IMR-90 (cell line): ENCODE measurements around the gene FAM83G. TPM values are rescaled to one million over a fixed set of nuclear protein-coding genes. Genes with fewer than 3 reads are reported as not detected.

Experiments
- ATAC-seq: fragments of 200-7000 bp; cut with Tn5 transposase; 2 replicates; pipeline ENCODE4 v1.9.1; 2020; ENCODE audit warnings: low read depth, mild to moderate bottlenecking, moderate library complexity
- BruUV-seq: library from RNA; stranded (reverse); fragments of 400-500 nt; replicated peaks from 2 replicates; lab custom pipeline; 2021; lab: Mats Ljungman, UMichigan
- CTCF ChIA-PET: fragments of 300-600 bp; formaldehyde crosslinking; extraction: SDS; loops from one replicate; lab custom pipeline; 2021; ENCODE audit warnings: antibody characterized with exemption; lab: Yijun Ruan, JAX
- POLR2A ChIA-PET: fragments of 300-600 bp; sonication (Branson Sonifier 250); formaldehyde crosslinking; loops from one replicate; lab custom pipeline; 2022; ENCODE audit warnings: antibody characterized with exemption; ENCODE audit not compliant: unreplicated experiment; lab: Charles Lee
- DNase-seq: peaks from one replicate; pipeline ENCODE4 v3.0.0; 2013
- H2AFZ ChIP-seq: replicated peaks from 2 replicates; pipeline ENCODE3; 2013; ENCODE audit warnings: low read length, mild to moderate bottlenecking; ENCODE audit not compliant: poor library complexity
- H2AK5ac ChIP-seq: 2 replicates; pipeline ENCODE4 v1.6.1; 2013; ENCODE audit warnings: low read depth, low read length, inconsistent platforms
- H2AK9ac ChIP-seq: replicated peaks from 2 replicates; pipeline ENCODE3; 2013; ENCODE audit warnings: mild to moderate bottlenecking, low read depth, low read length, moderate library complexity; ENCODE audit not compliant: poor library complexity
- H2BK120ac ChIP-seq: 2 replicates; pipeline ENCODE4 v1.6.1; 2013; ENCODE audit warnings: low read depth, low read length, inconsistent platforms
- H2BK15ac ChIP-seq: 3 replicates; pipeline ENCODE4 v1.6.1; 2013; ENCODE audit warnings: low read depth, low read length, inconsistent platforms
- H2BK20ac ChIP-seq: 2 replicates; pipeline ENCODE4 v1.6.1; 2013; ENCODE audit warnings: low read depth, mild to moderate bottlenecking, inconsistent platforms, low read length, moderate library complexity
- H2BK5ac ChIP-seq: 2 replicates; pipeline ENCODE4 v1.6.1; 2013; ENCODE audit warnings: mild to moderate bottlenecking, low read depth, low read length, inconsistent platforms; ENCODE audit not compliant: poor library complexity, severe bottlenecking
- H3K14ac ChIP-seq: replicated peaks from 2 replicates; pipeline ENCODE4 v1.6.1; 2013; ENCODE audit warnings: low read depth, low read length, inconsistent platforms
- H3K18ac ChIP-seq: 2 replicates; pipeline ENCODE4 v1.6.1; 2013; ENCODE audit warnings: low read depth, low read length, control low read depth
- H3K23ac ChIP-seq: 2 replicates; pipeline ENCODE4 v1.6.1; 2013; ENCODE audit warnings: low read depth, low read length, inconsistent platforms
- H3K27ac ChIP-seq: 2 replicates; pipeline ENCODE4 v1.5.1; 2013; ENCODE audit warnings: mild to moderate bottlenecking, control low read depth, low read length; ENCODE audit not compliant: insufficient read depth
- H3K27me3 ChIP-seq: 2 replicates; pipeline ENCODE4 v1.6.1; 2013; ENCODE audit warnings: low read length; ENCODE audit not compliant: control insufficient read depth, insufficient read depth
- H3K36me3 ChIP-seq: 2 replicates; pipeline ENCODE4 v1.6.1; 2013; ENCODE audit warnings: low read length, mixed read lengths; ENCODE audit not compliant: control insufficient read depth, insufficient read depth
- H3K4ac ChIP-seq: 2 replicates; pipeline ENCODE4 v1.6.1; 2013; ENCODE audit warnings: low read depth, low read length, inconsistent platforms
- H3K4me1 ChIP-seq: 2 replicates; pipeline ENCODE4 v1.6.1; 2013; ENCODE audit warnings: low read length, mixed read lengths; ENCODE audit not compliant: control insufficient read depth, insufficient read depth
- H3K4me2 ChIP-seq: 2 replicates; pipeline ENCODE4 v1.6.1; 2013; ENCODE audit warnings: low read depth, mild to moderate bottlenecking, control low read depth, low read length, moderate library complexity
- H3K4me3 ChIP-seq: 2 replicates; pipeline ENCODE4 v1.5.1; 2013; ENCODE audit warnings: low read depth, mild to moderate bottlenecking, control low read depth, low read length, moderate library complexity; ENCODE audit not compliant: insufficient read depth
- H3K56ac ChIP-seq: 2 replicates; pipeline ENCODE4 v1.6.1; 2013; ENCODE audit warnings: low read length, inconsistent platforms; ENCODE audit not compliant: insufficient read depth; ENCODE audit errors: extremely low read depth
- H3K79me1 ChIP-seq, 2 experiments: 2 replicates each; pipeline ENCODE4 v1.6.1; 2013; ENCODE audit warnings: low read length in 2 of 2, inconsistent platforms in 1 of 2, low read depth in 1 of 2
- H3K9ac ChIP-seq: 2 replicates; pipeline ENCODE4 v1.6.1; 2013; ENCODE audit warnings: low read depth, low read length, control low read depth
- H3K9me1 ChIP-seq: 2 replicates; pipeline ENCODE4 v1.6.1; 2013; ENCODE audit warnings: low read length, inconsistent platforms; ENCODE audit not compliant: insufficient read depth
- H3K9me3 ChIP-seq: 2 replicates; pipeline ENCODE4 v1.6.1; 2013; ENCODE audit warnings: low read length; ENCODE audit not compliant: control insufficient read depth, insufficient read depth
- H4K20me1 ChIP-seq: 2 replicates; pipeline ENCODE4 v1.6.1; 2013; ENCODE audit warnings: low read length, inconsistent platforms; ENCODE audit not compliant: insufficient read depth
- H4K5ac ChIP-seq: 2 replicates; pipeline ENCODE4 v1.6.1; 2013; ENCODE audit warnings: mild to moderate bottlenecking, low read depth, low read length, control low read depth
- H4K8ac ChIP-seq, 2 experiments: 2 replicates each; pipeline ENCODE4 v1.6.1; 2013; ENCODE audit warnings: low read depth in 2 of 2, low read length in 2 of 2, control low read depth in 1 of 2, inconsistent platforms in 1 of 2
- H4K91ac ChIP-seq: 2 replicates; pipeline ENCODE4 v1.6.1; 2013; ENCODE audit warnings: low read depth, low read length, inconsistent platforms; ENCODE audit not compliant: insufficient read depth
- BHLHE40 ChIP-seq: fragments of 150-350 bp; IDR thresholded peaks from 2 replicates; pipeline ENCODE4 v1.6.1; 2016; ENCODE audit warnings: mild to moderate bottlenecking, low read depth, low read length
- CEBPB ChIP-seq: IDR thresholded peaks from 2 replicates; pipeline ENCODE4 v1.6.1; 2012; ENCODE audit warnings: low read depth, low read length, improper control_type of control experiment
- CHD1 ChIP-seq: IDR thresholded peaks from 2 replicates; pipeline ENCODE4 v1.6.1; 2012; ENCODE audit warnings: low read depth, low read length, improper control_type of control experiment
- FOS ChIP-seq: fragments of 150-350 bp; IDR thresholded peaks from 2 replicates; pipeline ENCODE4 v1.6.1; 2016; ENCODE audit warnings: low read depth, low read length
- MAFK ChIP-seq: IDR thresholded peaks from 2 replicates; pipeline ENCODE4 v1.6.1; 2012; ENCODE audit warnings: low read depth, low read length, improper control_type of control experiment
- MAZ ChIP-seq: IDR thresholded peaks from 2 replicates; pipeline ENCODE4 v1.6.1; 2012; ENCODE audit warnings: low read depth, mild to moderate bottlenecking, low read length, improper control_type of control experiment, moderate library complexity, borderline replicate concordance
- MXI1 ChIP-seq: IDR thresholded peaks from 2 replicates; pipeline ENCODE4 v1.6.1; 2012; ENCODE audit warnings: low read depth, mild to moderate bottlenecking, low read length, moderate library complexity, borderline replicate concordance
- NFE2L2 ChIP-seq: fragments of 150-350 bp; IDR thresholded peaks from 2 replicates; pipeline ENCODE4 v1.6.1; 2016; ENCODE audit warnings: low read depth, mild to moderate bottlenecking, low read length
- POLR2A ChIP-seq: IDR thresholded peaks from 2 replicates; pipeline ENCODE4 v1.6.1; 2012; ENCODE audit warnings: mild to moderate bottlenecking, low read depth, low read length
- RAD21 ChIP-seq: IDR thresholded peaks from 2 replicates; pipeline ENCODE4 v1.6.1; 2012; ENCODE audit warnings: low read length, improper control_type of control experiment
- RCOR1 ChIP-seq: IDR thresholded peaks from 2 replicates; pipeline ENCODE4 v1.6.1; 2012; ENCODE audit warnings: mild to moderate bottlenecking, low read length, improper control_type of control experiment; ENCODE audit not compliant: insufficient replicate concordance
- RFX5 ChIP-seq: IDR thresholded peaks from 2 replicates; pipeline ENCODE4 v1.8.0; 2012; ENCODE audit warnings: low read depth, mild to moderate bottlenecking, low read length, moderate library complexity
- SMC3 ChIP-seq: fragments of 150-350 bp; IDR thresholded peaks from 2 replicates; pipeline ENCODE4 v1.6.1; 2016; ENCODE audit warnings: low read depth, mild to moderate bottlenecking, antibody characterized with exemption, low read length, moderate library complexity
- WGBS, 2 experiments: methylation state at CpG; one replicate each; pipeline versions ENCODE4 v1.1.5 to v1.1.7; 2013; ENCODE audit warnings: missing lambda C conversion rate in 2 of 2; ENCODE audit not compliant: insufficient read length in 1 of 2; ENCODE audit errors: extremely low coverage in 2 of 2; 5-methylcytosine and 5-hydroxymethylcytosine counted together
- dilution Hi-C: fragments of 300-500 bp; cut with HindIII; formaldehyde crosslinking; loops from one replicate; pipeline ENCODE4 v1.14.3; 2018; ENCODE audit warnings: low sequenced_read_pairs; ENCODE audit not compliant: unreplicated experiment
- in situ Hi-C: fragments of 300-500 bp; cut with MboI; formaldehyde crosslinking; loops from 3 replicates; pipeline ENCODE4 v1.14.3; 2019; ENCODE audit warnings: low sequenced_read_pairs, inconsistent platforms, mixed read lengths
- intact Hi-C: fragments of 100-400 bp; cut with micrococcal nuclease; formaldehyde crosslinking; loops from 2 replicates; pipeline ENCODE4 v1.10.0; 2022
- polyA plus RNA-seq, 3 experiments: library from polyadenylated mRNA; depleted of rRNA; stranded (reverse); fragments of >200 nt; gene quantifications; 2 replicates each; pipeline ENCODE4 v1.2.3, GENCODE V29; 2012; ENCODE audit warnings: low replicate concordance in 1 of 3
- total RNA-seq: library from RNA; depleted of rRNA; stranded (reverse); fragments of >200 nt; gene quantifications from 2 replicates; pipeline ENCODE4 v1.2.3, GENCODE V29; 2012
- TF ChIP-seq, protein P1 (sequence below): fragments of 150-350 bp; IDR thresholded peaks from 2 replicates; pipeline ENCODE4 v1.6.1; 2017; ENCODE audit warnings: mild to moderate bottlenecking, antibody characterized with exemption, low read length, low read depth
- TF ChIP-seq, protein P2 (sequence below): fragments of 150-350 bp; IDR thresholded peaks from 2 replicates; pipeline ENCODE4 v1.6.1; 2016; ENCODE audit warnings: low read depth, mild to moderate bottlenecking, low read length, moderate library complexity, borderline replicate concordance
- TF ChIP-seq, protein P3 (sequence below): conservative IDR thresholded peaks from 2 replicates; pipeline ENCODE4 v1.5.1; 2012; ENCODE audit warnings: mild to moderate bottlenecking, low read depth, low read length, improper control_type of control experiment

FAM83G gene
- total and polyA plus RNA-seq, 2 of the 4 experiments (the other 2 are of a cell fraction) = 9.5 to 12.6 TPM

DNA sequence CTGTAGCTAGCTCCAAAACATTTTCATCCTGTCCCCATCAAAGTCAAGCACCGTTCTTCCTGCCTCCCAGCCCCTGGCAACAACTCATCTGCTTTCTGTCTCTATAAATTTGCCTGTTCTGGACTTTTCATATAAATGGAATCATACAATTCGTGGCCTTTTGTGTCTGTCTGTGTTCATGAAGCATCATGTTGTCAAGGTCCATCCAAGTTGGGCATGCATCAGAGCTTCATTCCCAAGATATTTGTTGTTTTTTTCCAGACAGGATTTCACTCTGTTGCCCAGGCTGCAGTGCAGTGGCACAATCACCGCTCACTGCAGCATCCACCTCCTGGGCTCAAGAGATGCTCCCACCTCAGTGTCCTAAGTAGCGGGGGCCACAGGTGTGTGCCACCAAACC is 46.7 kb downstream of the FAM83G start:
- H3K23ac ChIP-seq = no peak overlapping the region
- no peaks in the 10 kb centered on the region for H3K9me3 ChIP-seq
- H2AFZ ChIP-seq = no peak overlapping the region
- H3K4me2 ChIP-seq = no peak overlapping the region
- H3K4me3 ChIP-seq = no peak overlapping the region
- intact Hi-C loops = no loop called here
- H2BK120ac ChIP-seq = no peak overlapping the region
- H3K4me1 ChIP-seq = peaks cover 7% of the 10 kb centered on the region
- in situ Hi-C loops = no loop called here
- H3K56ac ChIP-seq = no peak overlapping the region
- no peak for ATAC-seq
- H3K9me1 ChIP-seq = 0 out of 2 replicates have a peak, but pooled peaks cover 4% of the 10 kb centered on the region
- 90% methylated on average over 3 of the region's 4 CpGs; no CpG with 5 or more reads in 1 of the 2 experiments for WGBS, 2 experiments
- H3K27me3 ChIP-seq = no peaks in the 10 kb centered on the region
- TF ChIP-seq CHD1 (no peak), BHLHE40 (no peak), NFE2L2 (no peak), MAFK (no peak), MXI1 (no peak), MAZ (no peak), RCOR1 (no peak), RAD21 (no peak), SMC3 (no peak), CEBPB (no peak), FOS (no peak), POLR2A (no peak), RFX5 (no peak)
- TF ChIP-seq, protein P1, sequence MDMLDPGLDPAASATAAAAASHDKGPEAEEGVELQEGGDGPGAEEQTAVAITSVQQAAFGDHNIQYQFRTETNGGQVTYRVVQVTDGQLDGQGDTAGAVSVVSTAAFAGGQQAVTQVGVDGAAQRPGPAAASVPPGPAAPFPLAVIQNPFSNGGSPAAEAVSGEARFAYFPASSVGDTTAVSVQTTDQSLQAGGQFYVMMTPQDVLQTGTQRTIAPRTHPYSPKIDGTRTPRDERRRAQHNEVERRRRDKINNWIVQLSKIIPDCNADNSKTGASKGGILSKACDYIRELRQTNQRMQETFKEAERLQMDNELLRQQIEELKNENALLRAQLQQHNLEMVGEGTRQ = no peak
- TF ChIP-seq, protein P2, sequence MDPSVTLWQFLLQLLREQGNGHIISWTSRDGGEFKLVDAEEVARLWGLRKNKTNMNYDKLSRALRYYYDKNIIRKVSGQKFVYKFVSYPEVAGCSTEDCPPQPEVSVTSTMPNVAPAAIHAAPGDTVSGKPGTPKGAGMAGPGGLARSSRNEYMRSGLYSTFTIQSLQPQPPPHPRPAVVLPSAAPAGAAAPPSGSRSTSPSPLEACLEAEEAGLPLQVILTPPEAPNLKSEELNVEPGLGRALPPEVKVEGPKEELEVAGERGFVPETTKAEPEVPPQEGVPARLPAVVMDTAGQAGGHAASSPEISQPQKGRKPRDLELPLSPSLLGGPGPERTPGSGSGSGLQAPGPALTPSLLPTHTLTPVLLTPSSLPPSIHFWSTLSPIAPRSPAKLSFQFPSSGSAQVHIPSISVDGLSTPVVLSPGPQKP = no peak
- TF ChIP-seq, protein P3, sequence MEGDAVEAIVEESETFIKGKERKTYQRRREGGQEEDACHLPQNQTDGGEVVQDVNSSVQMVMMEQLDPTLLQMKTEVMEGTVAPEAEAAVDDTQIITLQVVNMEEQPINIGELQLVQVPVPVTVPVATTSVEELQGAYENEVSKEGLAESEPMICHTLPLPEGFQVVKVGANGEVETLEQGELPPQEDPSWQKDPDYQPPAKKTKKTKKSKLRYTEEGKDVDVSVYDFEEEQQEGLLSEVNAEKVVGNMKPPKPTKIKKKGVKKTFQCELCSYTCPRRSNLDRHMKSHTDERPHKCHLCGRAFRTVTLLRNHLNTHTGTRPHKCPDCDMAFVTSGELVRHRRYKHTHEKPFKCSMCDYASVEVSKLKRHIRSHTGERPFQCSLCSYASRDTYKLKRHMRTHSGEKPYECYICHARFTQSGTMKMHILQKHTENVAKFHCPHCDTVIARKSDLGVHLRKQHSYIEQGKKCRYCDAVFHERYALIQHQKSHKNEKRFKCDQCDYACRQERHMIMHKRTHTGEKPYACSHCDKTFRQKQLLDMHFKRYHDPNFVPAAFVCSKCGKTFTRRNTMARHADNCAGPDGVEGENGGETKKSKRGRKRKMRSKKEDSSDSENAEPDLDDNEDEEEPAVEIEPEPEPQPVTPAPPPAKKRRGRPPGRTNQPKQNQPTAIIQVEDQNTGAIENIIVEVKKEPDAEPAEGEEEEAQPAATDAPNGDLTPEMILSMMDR = no peak
- H2BK15ac ChIP-seq = no peak overlapping the region
- no peak overlapping the region for H4K8ac ChIP-seq
- H4K5ac ChIP-seq = no peak overlapping the region
- no peak for DNase-seq
- H2BK20ac ChIP-seq = no peak overlapping the region
- dilution Hi-C loops = no loop called here
- CTCF ChIA-PET = no interaction called here
- POLR2A ChIA-PET = no interaction called here
- no peak overlapping the region for H3K4ac ChIP-seq
- no peaks in the 10 kb centered on the region for H4K20me1 ChIP-seq
- no peaks in the 10 kb centered on the region; a peak in 1 of 4 replicates for H3K79me1 ChIP-seq
- no peak overlapping the region for H4K91ac ChIP-seq
- H3K14ac ChIP-seq = no peak overlapping the region
- H2AK5ac ChIP-seq = no peak overlapping the region
- no peaks in the 10 kb centered on the region for H3K36me3 ChIP-seq
- no TSS peak for BruUV-seq
- no peak overlapping the region for H3K27ac ChIP-seq
- H2BK5ac ChIP-seq = no peak overlapping the region
- H3K18ac ChIP-seq = no peak overlapping the region
- no peak overlapping the region for H2AK9ac ChIP-seq
- H3K9ac ChIP-seq = no peak overlapping the region
